ENCODE measurements around the gene RPS27. TPM values are rescaled to one million over a fixed set of nuclear protein-coding genes. Genes with fewer than 3 reads are reported as not detected.
"Not testable (repeated sequence)": the region's sequence is repeated elsewhere in the genome, so short reads cannot be mapped to it uniquely, and the experiment has no call there.

Gene RPS27
- total RNA-seq, 1 experiment from 2014 or later, result 2,544 TPM

DNA sequence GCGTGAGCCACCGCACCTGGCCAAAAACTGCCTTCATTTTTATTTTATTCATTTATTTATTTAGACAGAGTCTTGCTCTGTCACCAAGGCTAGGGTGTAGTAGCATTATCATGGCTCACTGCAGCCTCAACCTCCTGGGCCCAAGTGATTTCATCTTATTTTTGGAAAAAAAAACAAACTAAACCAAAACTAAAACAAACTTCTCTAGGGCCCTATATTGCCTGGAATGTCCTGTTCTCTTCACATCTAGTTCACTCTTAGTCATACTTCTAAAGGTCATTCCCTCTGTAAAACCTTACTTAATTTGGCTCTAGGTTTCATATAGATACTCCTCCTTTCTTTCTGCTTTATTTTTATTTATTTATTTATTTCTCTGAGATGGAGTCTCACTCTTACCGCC is 15.6 kb downstream of the RPS27 start:
- H3K27ac ChIP-seq (ENCODE audit: low read length), result no peak overlapping the region
- H3K79me2 ChIP-seq (ENCODE audit: low read length), result no peaks in the 10 kb centered on the region
- POLR2A ChIA-PET (ENCODE audit: unreplicated experiment), result no interaction called here
- H2AFZ ChIP-seq (ENCODE audit: low read length), result no peak overlapping the region
- no TSS peak for BruUV-seq (replicated peaks)
- TF ChIP-seq EZH2 (IDR thresholded peaks at IDR 0.05; ENCODE audit: low read length, unreplicated experiment) (no peak), EZH2phosphoT487 (IDR thresholded peaks at IDR 0.05; ENCODE audit: borderline replicate concordance, low read length) (no peak)
- TF ChIP-seq, protein P1, sequence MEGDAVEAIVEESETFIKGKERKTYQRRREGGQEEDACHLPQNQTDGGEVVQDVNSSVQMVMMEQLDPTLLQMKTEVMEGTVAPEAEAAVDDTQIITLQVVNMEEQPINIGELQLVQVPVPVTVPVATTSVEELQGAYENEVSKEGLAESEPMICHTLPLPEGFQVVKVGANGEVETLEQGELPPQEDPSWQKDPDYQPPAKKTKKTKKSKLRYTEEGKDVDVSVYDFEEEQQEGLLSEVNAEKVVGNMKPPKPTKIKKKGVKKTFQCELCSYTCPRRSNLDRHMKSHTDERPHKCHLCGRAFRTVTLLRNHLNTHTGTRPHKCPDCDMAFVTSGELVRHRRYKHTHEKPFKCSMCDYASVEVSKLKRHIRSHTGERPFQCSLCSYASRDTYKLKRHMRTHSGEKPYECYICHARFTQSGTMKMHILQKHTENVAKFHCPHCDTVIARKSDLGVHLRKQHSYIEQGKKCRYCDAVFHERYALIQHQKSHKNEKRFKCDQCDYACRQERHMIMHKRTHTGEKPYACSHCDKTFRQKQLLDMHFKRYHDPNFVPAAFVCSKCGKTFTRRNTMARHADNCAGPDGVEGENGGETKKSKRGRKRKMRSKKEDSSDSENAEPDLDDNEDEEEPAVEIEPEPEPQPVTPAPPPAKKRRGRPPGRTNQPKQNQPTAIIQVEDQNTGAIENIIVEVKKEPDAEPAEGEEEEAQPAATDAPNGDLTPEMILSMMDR (conservative IDR thresholded peaks at IDR 0.05; ENCODE audit: low read depth, low read length), result no peak
- H4K20me1 ChIP-seq (ENCODE audit: low read length), result no peaks in the 10 kb centered on the region
- H3K36me3 ChIP-seq (ENCODE audit: low read depth, low read length), result no peaks in the 10 kb centered on the region
- ATAC-seq (no peak), DNase-seq (no peak)
- CTCF ChIA-PET, result no interaction called here
- H3K4me2 ChIP-seq (ENCODE audit: low read length), result no peak overlapping the region
- no peaks in the 10 kb centered on the region for H3K9me2 ChIP-seq (replicated peaks; ENCODE audit: low read length)
- no peaks in the 10 kb centered on the region for H3K9me3 ChIP-seq (ENCODE audit: low read length)
- H3K9ac ChIP-seq (ENCODE audit: low read length), result no peak overlapping the region
- no peaks in the 10 kb centered on the region for H3F3A ChIP-seq (ENCODE audit: low read length, unreplicated experiment)
- intact Hi-C loops (cut with micrococcal nuclease), result no loop called here
- H3K4me1 ChIP-seq (ENCODE audit: insufficient read depth, low read length), result no peaks in the 10 kb centered on the region
- no peaks in the 10 kb centered on the region for H3K27me3 ChIP-seq (ENCODE audit: low read length)
- no peak overlapping the region for H3K4me3 ChIP-seq (ENCODE audit: low read length)

DNA sequence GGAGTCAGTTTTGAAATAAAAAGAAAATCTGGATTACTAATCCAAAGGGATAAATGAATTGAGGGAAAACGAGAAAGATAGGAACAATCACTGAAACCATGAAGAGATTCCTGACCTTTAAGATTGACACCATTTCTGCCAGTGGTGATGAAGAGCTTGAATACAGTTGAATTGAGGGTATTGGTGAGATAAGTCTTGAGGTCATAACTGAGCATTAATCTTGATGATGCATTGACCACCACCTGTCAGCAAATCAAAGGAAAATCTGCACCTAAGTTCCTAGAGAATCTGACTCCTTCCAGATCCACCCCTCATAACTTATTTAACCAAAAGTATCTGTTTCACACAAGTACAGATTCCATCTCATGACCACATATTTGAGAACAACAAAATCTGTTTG is 21.6 kb downstream of the RPS27 start:
- H3K4me2 ChIP-seq (ENCODE audit: low read length), result no peak overlapping the region
- H3K27me3 ChIP-seq (ENCODE audit: low read length), result no peaks in the 10 kb centered on the region
- H3F3A ChIP-seq (ENCODE audit: low read length, unreplicated experiment), result no peaks in the 10 kb centered on the region
- CTCF ChIA-PET, result no interaction called here
- no TSS peak for BruUV-seq (replicated peaks)
- no peaks in the 10 kb centered on the region for H3K9me2 ChIP-seq (replicated peaks; ENCODE audit: low read length)
- no peak overlapping the region for H3K27ac ChIP-seq (ENCODE audit: low read length)
- intact Hi-C loops (cut with micrococcal nuclease), result no loop called here
- no peak overlapping the region for H2AFZ ChIP-seq (ENCODE audit: low read length)
- no peaks in the 10 kb centered on the region for H3K79me2 ChIP-seq (ENCODE audit: low read length)
- no peaks in the 10 kb centered on the region for H4K20me1 ChIP-seq (ENCODE audit: low read length)
- H3K9ac ChIP-seq (ENCODE audit: low read length), result no peak overlapping the region
- no peaks in the 10 kb centered on the region for H3K9me3 ChIP-seq (ENCODE audit: low read length)
- H3K4me1 ChIP-seq (ENCODE audit: insufficient read depth, low read length), result 0 out of 2 replicates have a peak, but pooled peaks cover 6% of the 10 kb centered on the region
- no peaks in the 10 kb centered on the region for H3K36me3 ChIP-seq (ENCODE audit: low read depth, low read length)
- no peak overlapping the region for H3K4me3 ChIP-seq (ENCODE audit: low read length)
- TF ChIP-seq, protein P1 (conservative IDR thresholded peaks at IDR 0.05; ENCODE audit: low read depth, low read length), result no peak
- no peak for TF ChIP-seq EZH2 (IDR thresholded peaks at IDR 0.05; ENCODE audit: low read length, unreplicated experiment)
- no peak for TF ChIP-seq EZH2phosphoT487 (IDR thresholded peaks at IDR 0.05; ENCODE audit: borderline replicate concordance, low read length)
- no peak for ATAC-seq
- DNase-seq, result no peak
- POLR2A ChIA-PET (ENCODE audit: unreplicated experiment), result no interaction called here

DNA sequence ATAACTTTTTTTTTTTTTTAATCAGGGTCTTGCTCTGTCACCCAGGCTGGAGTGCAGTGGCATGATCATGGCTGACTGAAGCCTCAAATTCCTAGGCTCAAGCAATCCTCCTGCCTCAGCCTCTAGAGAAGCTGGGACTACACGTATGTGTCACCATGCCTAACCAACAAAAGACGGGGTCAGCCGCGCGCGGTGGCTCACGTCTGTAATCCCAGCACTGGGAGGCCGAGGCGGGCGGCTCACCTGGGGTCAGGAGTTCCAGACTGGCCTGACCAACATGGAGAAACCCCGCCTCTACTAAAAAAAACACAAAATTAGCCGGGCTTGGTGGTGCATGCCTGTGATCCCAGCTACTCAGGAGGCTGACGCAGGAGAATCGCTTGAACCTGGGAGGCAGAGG is 22.0 kb downstream of the RPS27 start:
- BruUV-seq (replicated peaks); CTCF ChIA-PET; POLR2A ChIA-PET (ENCODE audit: unreplicated experiment): not testable (repeated sequence)

More for the DNA sequence above, 22.0 kb downstream of the RPS27 start:
- H3K27ac ChIP-seq (ENCODE audit: low read length); ATAC-seq; H3K4me3 ChIP-seq (ENCODE audit: low read length); H3K27me3 ChIP-seq (ENCODE audit: low read length); H2AFZ ChIP-seq (ENCODE audit: low read length); H4K20me1 ChIP-seq (ENCODE audit: low read length); intact Hi-C loops (cut with micrococcal nuclease); H3K9ac ChIP-seq (ENCODE audit: low read length); H3K4me2 ChIP-seq (ENCODE audit: low read length); H3K9me2 ChIP-seq (replicated peaks; ENCODE audit: low read length); H3K79me2 ChIP-seq (ENCODE audit: low read length); DNase-seq; H3K4me1 ChIP-seq (ENCODE audit: insufficient read depth, low read length); H3K36me3 ChIP-seq (ENCODE audit: low read depth, low read length); H3F3A ChIP-seq (ENCODE audit: low read length, unreplicated experiment); H3K9me3 ChIP-seq (ENCODE audit: low read length): not testable (repeated sequence)
